Aorta (tissue), 5 donors: ENCODE measurements around the gene TPH2. TPM values are rescaled to one million over a fixed set of nuclear protein-coding genes. Genes with fewer than 3 reads are reported as not detected.

Source experiments
- ATAC-seq: fragments of 200-7000 bp; cut with Tn5 transposase; one replicate; pipeline ENCODE4 v1.9.1; 2022; ENCODE audit warnings: moderate library complexity; ENCODE audit not compliant: low FRiP score
- DNase-seq, 2 donors: peaks; one replicate each; pipeline ENCODE4 v3.0.0-alpha.2; 2020
- H3K27ac ChIP-seq, 2 donors: one replicate each; pipeline ENCODE4 v1.5.1; 2013; ENCODE audit warnings: low read length in 2 of 2, mild to moderate bottlenecking in 2 of 2, moderate library complexity in 2 of 2, control low read depth in 1 of 2, inconsistent platforms in 1 of 2, low read depth in 1 of 2
- H3K27me3 ChIP-seq, 2 donors: one replicate each; pipeline ENCODE4 v1.6.1; 2013; ENCODE audit warnings: control low read depth in 1 of 2, low read length in 1 of 2, mild to moderate bottlenecking in 1 of 2, moderate library complexity in 1 of 2; ENCODE audit not compliant: insufficient read depth in 2 of 2, control insufficient read depth in 1 of 2
- H3K36me3 ChIP-seq, 2 donors: one replicate each; pipeline ENCODE4 v1.6.1; 2013; ENCODE audit warnings: control low read depth in 1 of 2, low read length in 1 of 2, mild to moderate bottlenecking in 1 of 2; ENCODE audit not compliant: insufficient read depth in 2 of 2, control insufficient read depth in 1 of 2
- H3K4me1 ChIP-seq, 2 donors: one replicate each; pipeline ENCODE4 v1.6.1; 2013; ENCODE audit warnings: low read length in 2 of 2, control low read depth in 1 of 2, mild to moderate bottlenecking in 1 of 2, moderate library complexity in 1 of 2; ENCODE audit not compliant: insufficient read depth in 2 of 2, control insufficient read depth in 1 of 2
- H3K4me3 ChIP-seq, 2 donors: one replicate each; pipeline ENCODE4 v1.5.1; 2013; ENCODE audit warnings: low read length in 2 of 2, control low read depth in 1 of 2, mild to moderate bottlenecking in 1 of 2
- H3K9me3 ChIP-seq: one replicate; pipeline ENCODE4 v1.6.1; 2013; ENCODE audit warnings: mild to moderate bottlenecking, low read length; ENCODE audit not compliant: control insufficient read depth
- WGBS, 2 donors: extraction: QIAGEN DNeasy Blood & Tissue Kit; methylation state at CpG; one replicate each; pipeline ENCODE4 v1.1.7; 2013; 5-methylcytosine and 5-hydroxymethylcytosine counted together
- intact Hi-C, 2 donors: fragments of 100-400 bp; cut with DNase I; formaldehyde crosslinking; loops; one replicate each; pipeline versions ENCODE4 v1.14.2 to v1.15.0; 2022
- polyA plus RNA-seq, 2 donors: library from polyadenylated mRNA; stranded (reverse); fragments of 200-250 nt; gene quantifications; one replicate each; pipeline ENCODE4 v1.2.3, GENCODE V29; 2013
- total RNA-seq, 2 donors: library from RNA; stranded (reverse); fragmentation: NEBNext Ultra II Directional; extraction: Animal tissue kit (Norgen Biotek cat#: 25700); gene quantifications; one replicate each; pipeline ENCODE4 v1.2.1, GENCODE V29; 2021
- donor health status: healthy with polysubstance abuse.
- donor health status: Bipolar disorder and iron deficiency.
- donor health status: DM: no; HTN: no; CAD: no.
- donor health status: DM: no; HTN: no; CAD: no.
- donor health status: DM: yes; HTN: yes; CAD: no.

TPH2 gene
- total and polyA plus RNA-seq, 4 donors: not detected

DNA sequence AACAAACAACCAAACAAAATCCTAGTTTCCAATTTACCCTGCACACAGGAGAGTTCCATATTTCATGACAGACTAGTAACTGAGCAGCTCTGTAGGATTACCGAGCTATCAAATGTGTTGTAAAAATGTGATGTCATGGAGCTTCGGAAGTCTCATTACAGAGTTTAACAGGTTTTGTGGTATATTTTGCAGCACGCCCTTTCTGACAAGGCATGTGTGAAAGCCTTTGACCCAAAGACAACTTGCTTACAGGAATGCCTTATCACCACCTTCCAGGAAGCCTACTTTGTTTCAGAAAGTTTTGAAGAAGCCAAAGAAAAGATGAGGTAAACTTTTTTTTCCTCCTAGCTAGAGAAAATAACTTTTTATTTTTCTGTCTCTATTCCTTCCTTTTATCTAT lies 92.4 kb downstream of the TPH2 start:
- Histone ChIP-seq H3K27ac (no peak overlapping the region), H3K9me3 (peaks cover 2% of the 10 kb centered on the region), H3K36me3 (no peaks in the 10 kb centered on the region), H3K27me3 (no peaks in the 10 kb centered on the region), H3K4me1 (no peaks in the 10 kb centered on the region), H3K4me3 (no peak overlapping the region)
- intact Hi-C loops: no loop called here
- 86 to 88% methylated on average over 3 of the region's 3 CpGs for WGBS, 2 donors
- ATAC-seq (no peak), DNase-seq (no peak)

DNA sequence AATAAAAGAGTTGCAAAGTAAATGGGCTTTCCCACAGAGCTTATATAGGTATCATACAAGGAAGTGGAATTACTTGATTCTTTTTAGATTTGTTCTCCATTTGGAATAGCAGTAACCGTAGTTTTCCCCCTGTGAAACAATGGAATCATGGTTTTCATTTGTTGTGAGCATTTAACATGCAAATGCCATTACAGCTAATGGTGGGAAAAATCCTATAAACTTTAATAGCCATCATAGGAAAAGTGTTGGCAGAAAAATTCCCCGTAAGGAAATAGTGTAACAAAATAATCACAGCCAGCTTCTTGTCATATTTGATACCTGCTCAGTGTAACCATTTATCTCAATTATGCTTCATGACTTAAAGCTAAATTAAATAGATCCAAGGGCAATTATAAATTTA lies 95.3 kb downstream of the TPH2 start:
- Histone ChIP-seq H3K4me1 (no peaks in the 10 kb centered on the region), H3K36me3 (no peaks in the 10 kb centered on the region), H3K27me3 (no peaks in the 10 kb centered on the region), H3K27ac (no peak overlapping the region), H3K9me3 (no peaks in the 10 kb centered on the region), H3K4me3 (no peak overlapping the region)
- DNase-seq: no peak
- WGBS, 2 donors: 46 to 54% methylated on average over 2 of the region's 2 CpGs
- ATAC-seq: no peak
- intact Hi-C loops: no loop called here

DNA sequence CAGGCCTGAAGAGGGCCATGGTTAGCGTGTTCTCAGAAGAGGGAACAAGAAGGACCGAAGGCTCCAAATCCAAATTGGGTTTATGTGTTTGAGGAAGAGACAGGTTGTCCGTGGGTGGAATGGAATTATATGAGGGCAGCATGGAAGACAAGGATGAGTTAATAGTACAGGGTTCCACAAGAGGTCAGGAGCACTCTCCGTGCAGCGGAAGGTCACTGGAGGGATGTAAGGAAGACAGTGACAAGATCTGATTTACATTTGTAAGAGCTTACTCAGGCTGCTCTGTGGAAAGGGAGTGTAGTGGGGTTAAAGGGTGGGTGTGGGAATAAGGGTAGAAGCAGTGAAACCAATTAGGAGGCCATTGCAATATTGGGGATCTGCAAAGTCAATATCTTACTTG lies 97.0 kb downstream of the TPH2 start:
- ATAC-seq (no peak), DNase-seq (no peak)
- Histone ChIP-seq H3K36me3 (no peaks in the 10 kb centered on the region), H3K27ac (no peak overlapping the region), H3K27me3 (no peaks in the 10 kb centered on the region), H3K4me1 (no peaks in the 10 kb centered on the region), H3K9me3 (no peaks in the 10 kb centered on the region), H3K4me3 (no peak overlapping the region)
- 86 to 87% methylated on average over 5 of the region's 5 CpGs for WGBS, 2 donors
- intact Hi-C loops: no loop called here

DNA sequence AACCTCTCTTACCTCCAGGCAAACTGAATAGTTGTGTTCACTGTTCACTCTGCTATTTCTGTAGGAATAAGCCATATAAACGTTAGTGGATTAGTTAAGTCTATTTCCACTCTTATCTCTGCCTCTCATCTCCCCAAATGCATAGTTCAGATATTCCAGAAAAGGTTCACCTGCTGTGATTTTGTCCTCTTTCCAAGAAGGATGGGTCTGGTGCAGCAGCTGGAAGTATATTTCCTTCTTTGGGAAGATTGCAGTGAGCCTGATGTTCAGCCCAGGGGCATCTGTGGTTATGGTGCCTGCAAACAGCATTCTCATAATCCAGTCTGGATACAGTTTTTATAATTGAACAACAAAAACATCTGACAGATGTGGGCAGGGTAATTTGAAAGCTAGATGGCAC lies 97.7 kb downstream of the TPH2 start:
- Histone ChIP-seq H3K27me3 (no peaks in the 10 kb centered on the region), H3K36me3 (no peaks in the 10 kb centered on the region), H3K4me3 (no peak overlapping the region), H3K27ac (no peak overlapping the region), H3K9me3 (no peaks in the 10 kb centered on the region), H3K4me1 (no peaks in the 10 kb centered on the region)
- no peak for DNase-seq
- no peak for ATAC-seq
- intact Hi-C loops: no loop called here
- 34 to 46% methylated on average over 1 of the region's 1 CpG for WGBS, 2 donors

DNA sequence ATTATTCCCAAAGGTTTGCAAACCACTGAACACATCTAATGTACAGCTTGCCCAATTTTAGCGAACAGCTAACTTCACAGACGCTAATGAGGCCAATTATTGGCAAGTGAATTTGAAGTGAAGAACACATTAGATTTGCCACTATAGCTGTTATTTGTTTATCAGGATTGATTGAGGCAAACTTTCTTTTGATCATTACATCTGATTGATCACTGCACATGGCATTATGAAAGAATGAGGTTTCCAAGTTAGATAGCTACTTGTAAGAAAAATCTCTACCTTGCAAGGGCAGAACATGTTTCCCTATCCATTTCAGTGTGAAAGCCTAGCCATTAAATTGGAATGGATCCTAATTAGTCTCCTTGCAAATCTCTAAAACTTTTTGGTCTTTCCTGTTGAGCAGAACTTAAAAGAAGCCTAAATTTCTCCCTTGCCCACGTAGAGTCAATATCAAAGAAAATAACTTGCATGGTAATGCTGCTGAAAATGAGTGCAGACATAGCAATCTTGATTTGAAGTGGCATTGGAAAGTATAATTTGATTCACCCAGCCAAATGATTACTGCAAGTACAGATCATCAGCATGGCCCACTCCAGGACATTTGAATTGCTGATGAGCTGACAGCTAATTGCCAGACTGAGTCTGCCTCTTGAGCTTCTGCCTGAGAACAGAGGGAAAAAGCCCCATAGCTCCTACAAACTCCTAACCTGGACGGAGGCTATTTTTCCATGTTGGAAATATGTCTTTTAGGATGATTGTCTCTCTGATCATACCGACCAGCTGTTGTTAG lies 98.6 kb downstream of the TPH2 start:
- Histone ChIP-seq H3K27me3 (no peaks in the 10 kb centered on the region), H3K4me1 (no peaks in the 10 kb centered on the region), H3K4me3 (no peak overlapping the region), H3K27ac (no peak overlapping the region), H3K36me3 (no peaks in the 10 kb centered on the region), H3K9me3 (no peaks in the 10 kb centered on the region)
- ATAC-seq: no peak
- 80 to 88% methylated on average over 5 of the region's 5 CpGs for WGBS, 2 donors
- intact Hi-C loops: no loop called here
- no peak for DNase-seq

DNA sequence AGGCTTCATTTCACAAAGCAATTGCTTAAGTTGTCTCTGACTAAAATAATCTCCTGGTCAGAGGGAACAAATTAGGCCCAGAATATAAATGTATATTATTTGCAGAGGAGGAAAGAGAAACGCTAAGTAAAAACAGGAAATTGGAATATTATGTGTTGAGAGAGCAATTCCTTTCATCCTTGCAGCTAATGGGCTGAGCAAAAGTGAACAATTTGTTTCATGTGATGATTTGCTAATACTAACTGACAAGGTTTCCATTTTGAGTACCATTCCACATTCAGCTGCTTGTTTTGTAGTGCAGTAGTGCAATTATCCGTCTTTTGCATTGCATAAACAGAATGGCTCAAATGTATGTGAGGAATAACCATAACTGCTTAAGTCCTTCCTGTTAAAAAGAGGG lies 103.2 kb downstream of the TPH2 start:
- H3K4me1 ChIP-seq: no peaks in the 10 kb centered on the region
- no peak for DNase-seq
- H3K27me3 ChIP-seq: no peaks in the 10 kb centered on the region
- intact Hi-C loops: no loop called here
- H3K9me3 ChIP-seq: no peaks in the 10 kb centered on the region
- WGBS, 2 donors: 67 to 84% methylated on average over 2 of the region's 2 CpGs
- H3K36me3 ChIP-seq: no peaks in the 10 kb centered on the region
- no peak overlapping the region for H3K4me3 ChIP-seq
- no peak for ATAC-seq
- no peak overlapping the region for H3K27ac ChIP-seq

DNA sequence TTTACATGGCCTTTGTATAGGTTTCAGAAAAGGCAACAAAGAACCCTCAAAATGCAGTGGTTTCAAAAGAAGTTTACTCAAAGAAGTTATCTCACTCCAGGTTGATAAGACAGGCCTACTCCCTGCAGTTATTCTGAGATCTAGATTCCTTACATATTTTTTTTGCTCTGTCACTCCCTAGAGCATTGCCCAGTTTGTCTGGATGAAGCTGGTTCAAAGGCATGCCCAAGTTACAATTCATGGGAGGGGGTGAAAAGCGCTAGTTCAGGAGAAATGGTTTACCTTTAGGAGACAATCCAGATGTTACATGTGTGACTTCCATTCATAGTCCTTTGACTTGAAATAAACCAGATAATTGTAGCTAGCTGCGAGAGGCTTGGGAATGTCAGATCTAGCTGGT lies 115.0 kb downstream of the TPH2 start:
- Histone ChIP-seq H3K4me1 (no peaks in the 10 kb centered on the region), H3K9me3 (no peaks in the 10 kb centered on the region), H3K4me3 (no peak overlapping the region), H3K27me3 (peaks cover 0 to 2% of the 10 kb centered on the region in 2 donors), H3K27ac (no peak overlapping the region), H3K36me3 (no peaks in the 10 kb centered on the region)
- 63 to 80% methylated on average over 2 of the region's 2 CpGs for WGBS, 2 donors
- DNase-seq (no peak), ATAC-seq (no peak)
- intact Hi-C loops: no loop called here

DNA sequence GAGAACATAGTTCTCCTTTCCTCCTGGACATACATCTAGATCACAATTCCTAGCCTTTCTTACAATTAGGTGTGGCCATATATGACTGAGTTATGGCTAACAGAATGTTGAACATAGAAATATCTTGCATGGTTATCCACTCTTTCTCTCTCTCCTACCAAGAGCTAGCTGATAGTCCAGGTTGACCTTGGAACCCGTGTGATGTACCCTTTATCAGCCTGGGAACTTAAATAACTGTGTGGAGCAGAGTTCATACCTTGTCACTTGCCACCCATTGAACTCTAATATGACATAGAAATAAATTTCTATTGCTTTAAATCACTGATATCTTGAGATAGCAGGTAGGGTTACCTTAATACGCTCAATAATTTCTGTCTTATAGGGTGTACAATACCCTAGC lies 115.9 kb downstream of the TPH2 start:
- peaks cover 0 to 2% of the 10 kb centered on the region in 2 donors for H3K27me3 ChIP-seq
- H3K4me3 ChIP-seq: no peak overlapping the region
- ATAC-seq (no peak), DNase-seq (no peak)
- no peaks in the 10 kb centered on the region for H3K9me3 ChIP-seq
- no peaks in the 10 kb centered on the region for H3K36me3 ChIP-seq
- intact Hi-C loops: no loop called here
- 89 to 91% methylated on average over 2 of the region's 2 CpGs for WGBS, 2 donors
- H3K4me1 ChIP-seq: no peaks in the 10 kb centered on the region
- no peak overlapping the region for H3K27ac ChIP-seq

DNA sequence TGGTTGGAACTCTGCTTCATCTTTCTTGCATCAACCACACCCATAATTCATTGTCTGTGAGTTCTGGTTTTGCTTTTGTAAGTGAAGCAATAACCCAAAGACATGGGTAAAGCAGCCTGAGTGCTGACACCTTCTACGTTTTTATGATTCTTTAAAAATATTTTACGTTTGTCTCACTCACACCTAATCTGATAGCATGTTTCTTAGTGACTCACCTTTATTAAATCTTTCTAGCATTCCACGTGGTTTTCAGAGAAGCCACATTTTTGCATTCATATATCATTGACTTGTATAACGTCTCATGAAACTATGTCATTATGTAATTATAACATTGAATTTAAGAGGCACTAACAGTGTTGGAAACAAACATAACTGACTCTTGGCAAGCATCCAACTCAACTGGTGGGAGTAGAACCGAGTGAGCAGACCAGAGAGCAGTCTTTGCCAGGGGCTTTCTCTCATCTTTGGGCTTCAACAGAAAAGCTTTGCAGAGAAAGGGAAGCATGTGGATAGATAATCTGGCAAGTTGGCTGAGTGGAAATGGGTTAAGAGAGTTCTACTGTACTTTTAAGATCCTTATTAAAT lies 118.8 kb downstream of the TPH2 start:
- H3K27ac ChIP-seq: no peak overlapping the region
- intact Hi-C loops: no loop called here
- ATAC-seq (no peak), DNase-seq (no peak)
- peaks cover 0 to 2% of the 10 kb centered on the region in 2 donors for H3K27me3 ChIP-seq
- H3K36me3 ChIP-seq: no peaks in the 10 kb centered on the region
- 24 to 26% methylated on average over 5 of the region's 5 CpGs for WGBS, 2 donors
- no peaks in the 10 kb centered on the region for H3K4me1 ChIP-seq
- no peaks in the 10 kb centered on the region for H3K9me3 ChIP-seq
- H3K4me3 ChIP-seq: no peak overlapping the region
